Activated effector memory CD4-positive, alpha-beta T cell treated with Interleukin-2 at 50 U/mL for 16 hours (primary cell): Measurements from ENCODE around the gene AHNAK.
"Not testable (repeated sequence)": the region's sequence is repeated elsewhere in the genome, so short reads cannot be mapped to it uniquely, and the experiment has no call there.

Source experiments
- DNase-seq: peaks from one replicate; pipeline ENCODE4 v3.0.0-alpha.2; 2020

The AHNAK gene

DNA sequence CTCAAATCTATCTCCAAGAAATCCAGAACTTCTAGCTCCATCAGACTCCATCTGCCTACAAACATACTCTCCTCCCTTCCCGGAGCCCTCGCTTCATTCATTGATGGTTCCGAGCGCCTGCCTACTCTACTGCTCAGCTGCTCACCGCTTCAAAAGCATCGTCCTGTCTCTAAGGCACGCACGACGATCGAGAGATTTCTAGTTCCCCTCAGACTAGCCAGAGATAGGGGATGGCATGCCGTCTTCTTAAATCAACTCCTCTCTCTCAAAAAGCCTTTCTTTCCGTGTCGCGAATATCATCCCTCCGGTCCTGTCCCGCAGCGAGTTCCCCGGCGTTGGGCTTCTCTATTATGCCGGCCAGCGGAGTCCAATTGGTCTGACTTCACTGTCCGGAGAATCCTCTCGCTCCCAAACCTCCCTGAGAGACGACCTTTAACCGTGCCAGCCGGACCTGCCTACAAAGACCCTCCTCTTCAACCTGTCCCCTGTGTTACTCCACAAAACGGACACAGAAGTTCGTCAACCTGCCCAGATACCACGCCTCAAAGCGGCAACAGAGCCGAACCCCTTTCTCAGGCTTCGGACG, 26.5 kb upstream of the AHNAK start:
- peak; percentile 12 for DNase-seq

GRCh38 chr11:62572431-62572830, 25.8 kb upstream of the AHNAK start:
- DNase-seq = no peak

GRCh38 chr11:62571493-62571892, 24.9 kb upstream of the AHNAK start:
- DNase-seq = not testable (repeated sequence)

DNA sequence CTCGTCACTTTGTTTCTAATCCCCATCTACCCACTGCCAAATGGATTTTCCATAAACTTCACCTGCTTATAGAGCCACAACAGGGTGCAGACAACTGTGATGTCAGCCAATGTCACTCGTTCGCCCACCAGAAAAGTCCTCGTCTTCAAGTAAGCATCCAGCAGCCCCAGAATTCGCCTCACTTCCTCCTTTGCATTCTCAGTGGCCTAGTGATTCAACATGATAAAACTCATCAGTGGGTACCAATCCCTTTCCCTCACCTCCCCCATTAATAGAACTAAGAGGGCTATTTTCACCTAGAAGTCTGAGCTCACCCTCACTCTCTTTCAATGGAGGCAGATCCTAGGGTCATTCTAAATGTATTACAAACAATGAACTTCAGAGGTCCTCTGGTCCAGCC, 24.3 kb upstream of the AHNAK start:
- DNase-seq = not testable (repeated sequence)

- DNase-seq = no peak
Measured at GRCh38 chr11:62569611-62570010, 23.0 kb upstream of the AHNAK start.

GRCh38 chr11:62567018-62567633, 20.5 kb upstream of the AHNAK start:
- no peak for DNase-seq

GRCh38 chr11:62566247-62566646, 19.6 kb upstream of the AHNAK start:
- DNase-seq = no peak

DNA sequence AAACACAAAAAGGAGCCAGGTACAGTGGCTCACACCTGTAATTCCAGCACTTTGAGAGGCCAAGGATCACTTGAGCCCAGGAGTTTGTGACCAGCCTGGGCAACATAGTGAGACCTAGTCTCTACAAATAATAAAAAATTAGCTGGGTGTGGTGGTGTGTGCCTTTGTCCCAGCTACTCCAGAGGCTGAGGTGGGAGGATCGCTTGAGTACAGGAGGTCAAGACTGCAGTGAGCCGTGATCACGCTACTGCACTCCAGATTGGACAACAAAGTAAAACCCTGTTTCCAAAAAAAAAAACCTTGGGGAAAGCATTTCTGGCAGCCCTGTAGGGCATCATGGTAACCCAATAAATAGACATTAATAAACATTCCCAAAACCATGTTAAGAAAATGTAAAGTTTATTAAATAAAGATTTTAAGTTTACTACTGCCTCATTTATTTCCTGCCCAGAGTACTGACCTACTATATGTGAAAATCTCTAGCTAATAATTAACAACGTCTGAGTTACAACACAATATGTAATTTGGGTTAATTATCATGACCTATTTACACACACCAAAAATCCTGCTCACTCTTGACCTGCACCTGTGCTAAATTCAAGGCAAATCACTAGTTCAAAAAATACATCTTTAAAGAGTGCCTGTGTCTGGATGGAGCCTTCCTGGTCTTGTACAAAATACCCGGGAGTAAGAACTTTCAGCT, 18.6 kb upstream of the AHNAK start:
- no peak for DNase-seq

- not testable (repeated sequence) for DNase-seq
Measured at GRCh38 chr11:62561677-62562230, 15.1 kb upstream of the AHNAK start.

GRCh38 chr11:62560566-62561103, 14.0 kb upstream of the AHNAK start:
- peak; percentile 69 for DNase-seq

GRCh38 chr11:62559626-62560025, 13.0 kb upstream of the AHNAK start:
- not testable (repeated sequence) for DNase-seq

- DNase-seq = no peak
Measured at GRCh38 chr11:62559204-62559603, 12.6 kb upstream of the AHNAK start.

- DNase-seq = no peak
Measured at GRCh38 chr11:62558669-62559068, 12.1 kb upstream of the AHNAK start.

- DNase-seq = no peak
Measured at GRCh38 chr11:62556875-62557631, 10.4 kb upstream of the AHNAK start.

- peak; percentile 85 for DNase-seq
Measured at GRCh38 chr11:62556108-62556874, 9.7 kb upstream of the AHNAK start.

DNA sequence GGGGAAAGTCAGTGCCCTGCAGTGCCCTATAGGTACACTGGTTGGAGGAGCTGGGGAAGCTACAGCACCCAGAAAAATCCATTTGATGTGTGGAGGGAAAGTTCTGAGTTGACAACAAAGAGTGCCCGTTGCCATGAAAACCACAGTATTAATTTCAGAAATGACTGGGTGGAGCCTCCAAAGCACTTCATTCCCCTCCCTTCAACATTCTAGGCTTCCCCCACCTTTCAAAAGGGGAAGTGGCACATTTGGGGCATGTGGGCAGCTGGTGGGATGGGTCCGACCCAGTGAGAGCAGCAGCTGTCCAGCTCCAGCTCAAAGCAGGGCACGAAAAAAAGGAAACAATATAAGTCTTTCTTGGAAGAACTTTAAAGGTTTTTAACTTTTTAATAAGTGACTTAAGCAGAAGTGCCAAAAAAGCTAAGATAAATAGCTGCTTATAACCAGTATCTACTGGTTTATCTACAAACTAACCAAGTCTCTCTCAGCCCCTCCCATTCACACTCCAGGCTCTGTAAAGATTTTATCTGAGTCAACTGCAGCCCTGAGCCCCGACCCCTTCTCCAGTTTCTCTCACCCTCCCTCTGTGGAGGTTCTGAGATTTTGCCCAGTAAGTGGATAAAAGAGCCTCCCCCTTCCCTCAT, 9.0 kb upstream of the AHNAK start:
- peak; percentile 55 for DNase-seq

- no peak for DNase-seq
Measured at GRCh38 chr11:62554387-62555167, 8.0 kb upstream of the AHNAK start.

GRCh38 chr11:62553839-62554361, 7.3 kb upstream of the AHNAK start:
- DNase-seq = no peak

GRCh38 chr11:62553080-62553838, 6.7 kb upstream of the AHNAK start:
- peak; percentile 71 for DNase-seq
